Measurements from ENCODE around the gene SAMD10.

GRCh38 chr20:63969838-63970713 lies 9.4 kb downstream of the SAMD10 start, which contains the start of gene ZNF512B:
- TF ChIP-seq ZNF223 (tag by site-specific recombination; IDR thresholded peaks at IDR 0.05), result no peak
- no peak for TF ChIP-seq YY1 (tag by site-specific recombination; IDR thresholded peaks at IDR 0.05)
- TF ChIP-seq CTCF (tag by site-specific recombination; IDR thresholded peaks at IDR 0.05), result no peak; the same call in 1 of the 2 replicates
- no peak for TF ChIP-seq ZNF426 (tag by site-specific recombination; IDR thresholded peaks at IDR 0.05)
- TF ChIP-seq SP7 (tag by site-specific recombination; IDR thresholded peaks at IDR 0.05), result no peak
- no peak for TF ChIP-seq ZNF37A (tag by site-specific recombination; IDR thresholded peaks at IDR 0.05)
- TF ChIP-seq ZNF121 (tag by site-specific recombination; IDR thresholded peaks at IDR 0.05), result no peak
- TF ChIP-seq SETDB1 (IDR thresholded peaks at IDR 0.05; ENCODE audit: insufficient read length, low read length), result no peak
- no peak for TF ChIP-seq MZF1 (tag by site-specific recombination; IDR thresholded peaks at IDR 0.05; ENCODE audit: borderline replicate concordance)
- no peak for TF ChIP-seq ZNF624 (tag by site-specific recombination; IDR thresholded peaks at IDR 0.05)
- TF ChIP-seq ZSCAN30 (tag by site-specific recombination; IDR thresholded peaks at IDR 0.05), result no peak
- TF ChIP-seq ZNF423 (tag by site-specific recombination; IDR thresholded peaks at IDR 0.05), result no peak
